Prostate gland (tissue), 2 donors: ENCODE data around the gene CNDP2. TPM values are rescaled to one million over a fixed set of nuclear protein-coding genes. Genes with fewer than 3 reads are reported as not detected.
"Not testable (repeated sequence)": the region's sequence is repeated elsewhere in the genome, so short reads cannot be mapped to it uniquely, and the experiment has no call there.

Experiments
- DNase-seq: peaks from one replicate; pipeline ENCODE4 v3.0.0-alpha.2; 2019; ENCODE audit warnings: low spot score
- H3K27ac ChIP-seq, 2 donors: fragments of 200-600 bp; sonication (generic); 2 replicates each; pipeline ENCODE4 v1.5.1; 2017 to 2019
- H3K27me3 ChIP-seq: fragments of 200-600 bp; sonication (generic); replicated peaks from 2 replicates; pipeline ENCODE4 v1.5.1; 2019; ENCODE audit not compliant: insufficient read depth
- H3K36me3 ChIP-seq, 2 donors: fragments of 200-600 bp; sonication (generic); 1 replicate in 1 of 2; 2 replicates in 1 of 2; pipeline versions ENCODE4 v1.5.1 to v1.8.1; 2017 to 2019
- H3K4me1 ChIP-seq: fragments of 200-600 bp; sonication (generic); replicated peaks from 2 replicates; pipeline ENCODE4 v1.5.1; 2019
- H3K4me3 ChIP-seq, 2 donors: fragments of 200-600 bp; sonication (generic); 2 replicates each; pipeline ENCODE4 v1.5.1; 2017 to 2019
- H3K9me3 ChIP-seq: fragments of 200-600 bp; sonication (generic); 2 replicates; pipeline ENCODE4 v1.5.1; 2017
- POLR2A ChIP-seq: fragments of 450-650 bp; IDR thresholded peaks from one replicate; pipeline ENCODE4 v1.6.1; 2016; ENCODE audit warnings: antibody characterized with exemption, mild to moderate bottlenecking
- POLR2AphosphoS5 ChIP-seq: sonication (generic); formaldehyde crosslinking; IDR thresholded peaks from one replicate; pipeline ENCODE4 v1.6.1; 2017; ENCODE audit warnings: antibody characterized with exemption
- WGBS: methylation state at CpG from one replicate; pipeline ENCODE4 v1.1.5; 2018; 5-methylcytosine and 5-hydroxymethylcytosine counted together
- intact Hi-C: fragments of 100-400 bp; cut with DNase I; formaldehyde crosslinking; loops from one replicate; pipeline ENCODE4 v1.14.2; 2022
- total RNA-seq, 2 donors: library from RNA; depleted of rRNA; stranded (reverse); fragments of >200 nt; gene quantifications; one replicate each; pipeline ENCODE4 v1.1.0, GENCODE V29; 2016
- TF ChIP-seq, protein P1 (sequence below), 4 experiments: fragments of 200-600 bp in 2 of 4; fragments of 450-650 bp in 2 of 4; sonication (generic) in 2 of 4; IDR thresholded peaks; 1 replicate in 3 of 4; 2 replicates in 1 of 4; pipeline ENCODE4 v1.5.1; 2016 to 2019; ENCODE audit warnings: antibody characterized with exemption in 4 of 4, mild to moderate bottlenecking in 2 of 4, moderate library complexity in 2 of 4

Gene CNDP2
- total RNA-seq, 2 donors from 2014 or later, result 144 to 294 TPM

GRCh38 chr18:74497778-74498177 lies 1.6 kb downstream of the CNDP2 start:
- H3K4me3 ChIP-seq, result no peak overlapping the region
- H3K27me3 ChIP-seq, result no peaks in the 10 kb centered on the region
- DNase-seq, result no peak
- 48% methylated on average over 3 of the region's 3 CpGs for WGBS
- H3K9me3 ChIP-seq, result no peaks in the 10 kb centered on the region
- H3K36me3 ChIP-seq, result no peaks in the 10 kb centered on the region
- no peak for TF ChIP-seq POLR2AphosphoS5
- intact Hi-C loops, result loop anchor here (5.0 to 10.0 kb wide), 4 partner anchors 57 to 707 kb away; partner anchors contain the start of genes FBXO15, PTGR3, TIMM21 and ZNF407
- H3K27ac ChIP-seq, result peak overlapping the region; percentile 93 to 96
- no peaks in the 10 kb centered on the region for H3K4me1 ChIP-seq

DNA sequence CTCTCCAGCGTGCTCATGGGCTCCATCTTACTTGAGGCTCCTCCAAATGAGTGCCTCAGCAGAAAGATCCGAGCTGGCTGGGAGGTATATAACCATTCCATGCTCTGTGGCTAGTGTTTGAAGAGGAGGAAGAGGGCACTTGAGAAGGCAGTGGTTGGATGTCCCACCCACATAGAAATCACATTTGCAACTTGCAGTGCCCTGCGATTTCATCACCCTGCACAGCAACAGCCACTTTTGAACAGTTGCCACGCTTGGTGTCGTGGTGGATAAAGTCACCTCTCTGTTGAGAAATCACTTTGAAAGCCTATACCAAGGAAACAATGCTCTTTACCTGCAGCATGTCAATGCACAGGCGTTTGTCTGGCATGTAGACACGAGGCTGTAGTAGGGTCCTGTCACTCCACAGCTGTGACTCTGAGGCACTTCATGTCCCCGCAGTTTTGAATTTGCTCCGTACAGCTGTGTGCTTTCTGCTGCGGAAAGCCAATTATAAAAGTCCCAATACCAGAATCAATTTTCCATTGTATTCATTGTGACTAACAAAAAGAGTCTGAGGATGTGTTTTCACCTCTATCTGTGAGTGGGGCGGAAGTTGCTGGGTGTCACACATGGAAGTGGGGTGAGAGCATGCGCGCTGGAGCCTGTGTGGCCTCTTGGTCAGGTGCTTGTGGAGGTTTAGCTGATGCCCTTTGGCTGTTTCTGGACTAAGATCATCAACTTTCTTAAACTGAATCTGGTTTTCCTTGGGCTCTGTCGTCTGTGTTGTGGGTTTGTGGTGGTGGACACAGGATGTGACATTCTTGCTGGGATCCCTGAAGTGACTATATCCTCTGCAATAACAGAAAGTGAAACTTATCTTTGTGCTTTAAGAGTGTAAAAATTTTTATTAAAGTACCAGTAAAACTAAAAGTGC lies 2.8 kb downstream of the CNDP2 start:
- Histone ChIP-seq H3K4me1 (no peaks in the 10 kb centered on the region), H3K9me3 (no peaks in the 10 kb centered on the region), H3K4me3 (peak overlapping the region in 1 of 2 donors; percentile 30), H3K27ac (peak overlapping the region; percentile 93 to 96), H3K36me3 (no peaks in the 10 kb centered on the region), H3K27me3 (no peaks in the 10 kb centered on the region)
- TF ChIP-seq, protein P1, sequence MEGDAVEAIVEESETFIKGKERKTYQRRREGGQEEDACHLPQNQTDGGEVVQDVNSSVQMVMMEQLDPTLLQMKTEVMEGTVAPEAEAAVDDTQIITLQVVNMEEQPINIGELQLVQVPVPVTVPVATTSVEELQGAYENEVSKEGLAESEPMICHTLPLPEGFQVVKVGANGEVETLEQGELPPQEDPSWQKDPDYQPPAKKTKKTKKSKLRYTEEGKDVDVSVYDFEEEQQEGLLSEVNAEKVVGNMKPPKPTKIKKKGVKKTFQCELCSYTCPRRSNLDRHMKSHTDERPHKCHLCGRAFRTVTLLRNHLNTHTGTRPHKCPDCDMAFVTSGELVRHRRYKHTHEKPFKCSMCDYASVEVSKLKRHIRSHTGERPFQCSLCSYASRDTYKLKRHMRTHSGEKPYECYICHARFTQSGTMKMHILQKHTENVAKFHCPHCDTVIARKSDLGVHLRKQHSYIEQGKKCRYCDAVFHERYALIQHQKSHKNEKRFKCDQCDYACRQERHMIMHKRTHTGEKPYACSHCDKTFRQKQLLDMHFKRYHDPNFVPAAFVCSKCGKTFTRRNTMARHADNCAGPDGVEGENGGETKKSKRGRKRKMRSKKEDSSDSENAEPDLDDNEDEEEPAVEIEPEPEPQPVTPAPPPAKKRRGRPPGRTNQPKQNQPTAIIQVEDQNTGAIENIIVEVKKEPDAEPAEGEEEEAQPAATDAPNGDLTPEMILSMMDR (IDR thresholded peaks at IDR 0.05), result no peak
- no peak for TF ChIP-seq POLR2A
- no peak for TF ChIP-seq POLR2AphosphoS5
- WGBS, result 85% methylated on average over 14 of the region's 14 CpGs
- intact Hi-C loops, result loop anchor here (5.0 to 10.0 kb wide), 4 partner anchors 56 to 706 kb away; partner anchors contain the start of genes FBXO15, PTGR3, TIMM21 and ZNF407
- no peak for DNase-seq

DNA sequence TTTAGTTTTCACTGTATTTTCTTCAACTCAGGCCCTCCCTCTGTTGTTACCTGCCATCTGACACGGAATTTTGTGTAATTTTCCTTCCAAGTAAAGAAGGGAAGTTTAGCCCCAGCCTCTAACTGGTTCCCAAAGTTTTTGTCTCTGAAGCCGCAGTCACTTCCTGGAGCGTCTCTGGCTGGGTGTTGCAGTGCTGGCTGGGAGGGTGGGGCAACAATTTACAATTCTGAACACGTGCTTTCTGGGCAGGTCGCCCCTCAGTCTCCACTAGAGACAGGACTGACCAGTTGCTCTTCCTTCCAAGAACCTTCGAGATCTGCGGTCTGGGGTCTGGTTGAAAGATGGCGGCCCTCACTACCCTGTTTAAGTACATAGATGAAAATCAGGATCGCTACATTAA lies 3.5 kb downstream of the CNDP2 start:
- Histone ChIP-seq H3K4me3 (peak overlapping the region; percentile 14 to 30), H3K36me3 (no peaks in the 10 kb centered on the region), H3K27me3 (no peaks in the 10 kb centered on the region), H3K4me1 (no peaks in the 10 kb centered on the region), H3K9me3 (no peaks in the 10 kb centered on the region), H3K27ac (peak overlapping the region; percentile 93 to 96)
- 39% methylated on average over 9 of the region's 9 CpGs for WGBS
- TF ChIP-seq POLR2A, result peak; percentile 65
- TF ChIP-seq, protein P1 (IDR thresholded peaks at IDR 0.05), result no peak
- TF ChIP-seq POLR2AphosphoS5, result peak; percentile 79
- peak; percentile 82 for DNase-seq
- intact Hi-C loops, result loop anchor here (5.0 to 10.0 kb wide), 4 partner anchors 55 to 705 kb away; partner anchors contain the start of genes FBXO15, PTGR3, TIMM21 and ZNF407

DNA sequence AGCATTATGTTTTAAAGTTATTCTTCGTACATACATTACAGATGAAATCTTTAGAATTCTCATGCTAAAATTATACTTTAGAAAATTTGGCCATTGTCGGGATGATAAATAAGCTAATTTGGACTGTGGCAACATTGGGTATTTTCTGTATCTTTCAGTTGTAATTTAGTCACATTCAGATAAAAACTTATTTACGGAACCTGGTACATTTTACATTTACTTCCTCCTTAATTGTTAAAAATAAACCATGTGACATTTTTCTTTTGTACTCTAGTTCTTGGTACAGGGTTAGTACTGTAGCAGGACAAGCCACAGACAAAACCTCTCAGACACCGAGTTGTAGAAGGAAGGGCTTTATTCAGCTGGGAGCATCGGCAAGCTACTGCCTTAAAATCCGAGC lies 4.2 kb downstream of the CNDP2 start:
- 68% methylated on average over 6 of the region's 6 CpGs for WGBS
- peak overlapping the region; percentile 14 to 30 for H3K4me3 ChIP-seq
- peak overlapping the region; percentile 93 to 96 for H3K27ac ChIP-seq

GRCh38 chr18:74500774-74501173 lies 4.6 kb downstream of the CNDP2 start:
- H3K4me1 ChIP-seq, intact Hi-C loops, H3K36me3 ChIP-seq, H3K9me3 ChIP-seq, H3K27me3 ChIP-seq, DNase-seq: not testable (repeated sequence)
- peak overlapping the region; percentile 14 to 30 for H3K4me3 ChIP-seq
- peak overlapping the region; percentile 93 to 96 for H3K27ac ChIP-seq
- 36% methylated on average over 8 of the region's 8 CpGs for WGBS

More for the DNA sequence above, 4.2 kb downstream of the CNDP2 start:
- intact Hi-C loops, result no loop called here
- DNase-seq, result no peak
- no peaks in the 10 kb centered on the region for H3K9me3 ChIP-seq
- no peak for TF ChIP-seq POLR2AphosphoS5
- TF ChIP-seq, protein P1 (IDR thresholded peaks at IDR 0.05), result no peak
- TF ChIP-seq POLR2A, result no peak
- no peaks in the 10 kb centered on the region for H3K36me3 ChIP-seq
- H3K4me1 ChIP-seq, result no peaks in the 10 kb centered on the region
- no peaks in the 10 kb centered on the region for H3K27me3 ChIP-seq
